ENCODE measurements around the gene TAX1BP3.

Gene TAX1BP3

GRCh38 chr17:3645310-3645709 lies 23.1 kb downstream of the TAX1BP3 start:
- no peak for TF ChIP-seq CTCF (IDR thresholded peaks at IDR 0.05; ENCODE audit: low read depth, low read length)
- Histone ChIP-seq H3K27me3 (no peaks in the 10 kb centered on the region), H3K4me1 (no peaks in the 10 kb centered on the region), H3K4me3 (ENCODE audit: low read depth, low read length) (no peak overlapping the region), H3K9me3 (no peaks in the 10 kb centered on the region), H3K36me3 (no peaks in the 10 kb centered on the region)
- no peak for DNase-seq

- TF ChIP-seq CTCF (IDR thresholded peaks at IDR 0.05; ENCODE audit: low read depth, low read length) = no peak
- no peaks in the 10 kb centered on the region for H3K36me3 ChIP-seq
- DNase-seq = no peak
Observed at GRCh38 chr17:3643889-3644349, 24.5 kb downstream of the TAX1BP3 start.

GRCh38 chr17:3641717-3642486 lies 26.5 kb downstream of the TAX1BP3 start:
- Histone ChIP-seq H3K4me3 (ENCODE audit: low read depth, low read length) (no peak overlapping the region), H3K36me3 (no peaks in the 10 kb centered on the region), H3K9me3 (no peaks in the 10 kb centered on the region), H3K4me1 (no peaks in the 10 kb centered on the region), H3K27me3 (no peaks in the 10 kb centered on the region)
- TF ChIP-seq CTCF (IDR thresholded peaks at IDR 0.05; ENCODE audit: low read depth, low read length) = no peak
- no peak for DNase-seq

More at GRCh38 chr17:3643889-3644349, 24.5 kb downstream of the TAX1BP3 start:
- Histone ChIP-seq H3K4me1 (no peaks in the 10 kb centered on the region), H3K4me3 (ENCODE audit: low read depth, low read length) (no peak overlapping the region), H3K9me3 (no peaks in the 10 kb centered on the region), H3K27me3 (no peaks in the 10 kb centered on the region)

- H3K4me3 ChIP-seq (ENCODE audit: low read depth, low read length) = no peak overlapping the region
- no peaks in the 10 kb centered on the region for H3K27me3 ChIP-seq
- no peaks in the 10 kb centered on the region for H3K9me3 ChIP-seq
- H3K36me3 ChIP-seq = no peaks in the 10 kb centered on the region
- H3K4me1 ChIP-seq = no peaks in the 10 kb centered on the region
- no peak for DNase-seq
- TF ChIP-seq CTCF (IDR thresholded peaks at IDR 0.05; ENCODE audit: low read depth, low read length) = no peak
Observed at GRCh38 chr17:3641014-3641413, 27.4 kb downstream of the TAX1BP3 start.

- no peaks in the 10 kb centered on the region for H3K27me3 ChIP-seq
- TF ChIP-seq CTCF (IDR thresholded peaks at IDR 0.05; ENCODE audit: low read depth, low read length) = no peak
- H3K36me3 ChIP-seq = no peaks in the 10 kb centered on the region
- H3K4me1 ChIP-seq = no peaks in the 10 kb centered on the region
- no peaks in the 10 kb centered on the region for H3K9me3 ChIP-seq
- H3K4me3 ChIP-seq (ENCODE audit: low read depth, low read length) = no peak overlapping the region
- DNase-seq = no peak
Observed at GRCh38 chr17:3639981-3640596, 28.3 kb downstream of the TAX1BP3 start.

- TF ChIP-seq CTCF (IDR thresholded peaks at IDR 0.05; ENCODE audit: low read depth, low read length) = no peak
- DNase-seq = no peak
- H3K27me3 ChIP-seq = no peaks in the 10 kb centered on the region
Observed at GRCh38 chr17:3636908-3637373, 31.4 kb downstream of the TAX1BP3 start.

More at GRCh38 chr17:3636908-3637373, 31.4 kb downstream of the TAX1BP3 start:
- H3K36me3 ChIP-seq = no peaks in the 10 kb centered on the region
- H3K9me3 ChIP-seq = no peaks in the 10 kb centered on the region
- H3K4me3 ChIP-seq (ENCODE audit: low read depth, low read length) = peak overlapping the region; percentile 69
- H3K4me1 ChIP-seq = no peaks in the 10 kb centered on the region
